GM23338 (cell line): ENCODE results near the gene CARNS1. TPM values are rescaled to one million over a fixed set of nuclear protein-coding genes. Genes with fewer than 3 reads are reported as not detected.

Experiments
- ATAC-seq: fragments of 200-7000 bp; cut with Tn5 transposase; 3 replicates; pipeline ENCODE4 v1.9.1; 2020
- DNase-seq: peaks from one replicate; pipeline ENCODE4 v3.0.0-alpha.2; 2015; ENCODE audit warnings: low spot score
- H2AFZ ChIP-seq: fragments of 200-600 bp; sonication (generic); 2 replicates; pipeline ENCODE4 v1.8.0; 2016; ENCODE audit warnings: antibody characterized with exemption, mild to moderate bottlenecking, moderate library complexity
- H3F3A ChIP-seq: fragments of 200-600 bp; sonication (generic); replicated peaks from 2 replicates; pipeline ENCODE4 v1.8.0; 2017; ENCODE audit warnings: antibody characterized with exemption, mixed run types, low read depth
- H3K27ac ChIP-seq: fragments of 200-600 bp; sonication (generic); 2 replicates; pipeline ENCODE4 v1.6.1; 2016; ENCODE audit warnings: low read depth
- H3K27me3 ChIP-seq: fragments of 200-600 bp; sonication (generic); 2 replicates; pipeline ENCODE4 v1.8.0; 2016; ENCODE audit warnings: mild to moderate bottlenecking, mixed run types, moderate library complexity; ENCODE audit not compliant: insufficient read depth
- H3K36me3 ChIP-seq: fragments of 200-600 bp; sonication (generic); 2 replicates; pipeline ENCODE4 v1.8.0; 2016; ENCODE audit warnings: mild to moderate bottlenecking; ENCODE audit not compliant: insufficient read depth
- H3K4me1 ChIP-seq: fragments of 200-600 bp; sonication (generic); 2 replicates; pipeline ENCODE4 v1.8.0; 2016; ENCODE audit warnings: mild to moderate bottlenecking, moderate library complexity; ENCODE audit not compliant: insufficient read depth
- H3K4me2 ChIP-seq: fragments of 200-600 bp; sonication (generic); 2 replicates; pipeline ENCODE4 v1.7.1; 2017; ENCODE audit warnings: mixed run types
- H3K4me3 ChIP-seq: fragments of 200-600 bp; sonication (generic); 2 replicates; pipeline ENCODE4 v1.6.1; 2016; ENCODE audit warnings: mixed run types
- H3K79me2 ChIP-seq: fragments of 200-600 bp; sonication (generic); replicated peaks from 2 replicates; pipeline ENCODE4 v1.8.0; 2017; ENCODE audit warnings: mild to moderate bottlenecking; ENCODE audit not compliant: insufficient read depth
- H3K9me2 ChIP-seq: fragments of 200-600 bp; sonication (generic); 2 replicates; pipeline ENCODE4 v1.8.0; 2017; ENCODE audit not compliant: insufficient read depth
- H4K20me1 ChIP-seq: fragments of 200-600 bp; sonication (generic); replicated peaks from 2 replicates; pipeline ENCODE4 v1.8.0; 2017; ENCODE audit warnings: mild to moderate bottlenecking; ENCODE audit not compliant: insufficient read depth
- H3K27ac Mint-ChIP-seq: 2 replicates; pipeline ENCODE4 v1.8.0; 2020; ENCODE audit warnings: inconsistent platforms, mild to moderate bottlenecking, moderate library complexity, mixed read lengths
- H3K27me3 Mint-ChIP-seq: 3 replicates; pipeline ENCODE4 v1.8.0; 2022; ENCODE audit warnings: low read depth, mild to moderate bottlenecking, moderate library complexity, mixed read lengths, inconsistent platforms; ENCODE audit not compliant: insufficient read depth, poor library complexity
- H3K36me3 Mint-ChIP-seq: 3 replicates; pipeline ENCODE4 v1.8.0; 2021; ENCODE audit warnings: low read depth, mild to moderate bottlenecking, inconsistent platforms, moderate library complexity, mixed read lengths
- H3K4me1 Mint-ChIP-seq: 3 replicates; pipeline ENCODE4 v1.8.0; 2020; ENCODE audit warnings: mild to moderate bottlenecking, inconsistent platforms, mixed read lengths
- H3K4me3 Mint-ChIP-seq: 3 replicates; pipeline ENCODE4 v1.8.0; 2021; ENCODE audit warnings: moderate library complexity, mild to moderate bottlenecking, inconsistent platforms, mixed read lengths
- H3K9me3 Mint-ChIP-seq: 3 replicates; pipeline ENCODE4 v1.8.0; 2020; ENCODE audit warnings: moderate library complexity, mild to moderate bottlenecking, inconsistent platforms, mixed read lengths
- CREB1 ChIP-seq: fragments of 250-450 bp; sonication (Bioruptor Pico); IDR thresholded peaks from 2 replicates; pipeline ENCODE4 v1.5.0; 2020; ENCODE audit warnings: low read depth, mild to moderate bottlenecking, moderate library complexity
- EZH2 ChIP-seq: fragments of 200-600 bp; sonication (generic); IDR thresholded peaks from one replicate; pipeline ENCODE4 v1.8.0; 2017; ENCODE audit warnings: antibody characterized with exemption, mild to moderate bottlenecking, low read depth; ENCODE audit not compliant: unreplicated experiment
- EZH2phosphoT487 ChIP-seq: fragments of 200-600 bp; sonication (generic); IDR thresholded peaks from one replicate; pipeline ENCODE4 v1.8.1; 2018; ENCODE audit warnings: antibody characterized with exemption; ENCODE audit not compliant: unreplicated experiment
- JUNB ChIP-seq: IDR thresholded peaks from one replicate; pipeline ENCODE4 v1.6.1; 2016; ENCODE audit warnings: antibody characterized with exemption; ENCODE audit not compliant: unreplicated experiment
- NANOG ChIP-seq: IDR thresholded peaks from 2 replicates; pipeline ENCODE4 v1.6.1; 2016; ENCODE audit warnings: antibody characterized with exemption, borderline replicate concordance
- POLR2AphosphoS5 ChIP-seq: IDR thresholded peaks from 2 replicates; pipeline ENCODE4 v1.6.1; 2016; ENCODE audit warnings: antibody characterized with exemption, low read depth
- REST ChIP-seq: IDR thresholded peaks from one replicate; pipeline ENCODE4 v1.6.1; 2018; ENCODE audit warnings: antibody characterized with exemption; ENCODE audit not compliant: unreplicated experiment
- STAT1 ChIP-seq: IDR thresholded peaks from one replicate; pipeline ENCODE4 v1.6.1; 2016; ENCODE audit warnings: antibody characterized with exemption; ENCODE audit not compliant: unreplicated experiment
- ZNF114 ChIP-seq: fragments of 250-450 bp; sonication (Bioruptor Pico); IDR thresholded peaks from 2 replicates; pipeline ENCODE4 v1.5.0; 2020; ENCODE audit warnings: mild to moderate bottlenecking, moderate library complexity
- ZNF462 ChIP-seq: fragments of 250-450 bp; sonication (Bioruptor Pico); IDR thresholded peaks from 2 replicates; pipeline ENCODE4 v1.5.0; 2020; ENCODE audit warnings: mild to moderate bottlenecking, moderate library complexity
- polyA plus RNA-seq: library from polyadenylated mRNA; unstranded; fragments of >200 nt; fragmentation: Nextera tagmentation; extraction: Ambion mirVana; gene quantifications from 2 replicates; pipeline ENCODE4 v1.2.1, GENCODE V29; 2016
- total RNA-seq: library from RNA; depleted of rRNA; stranded (reverse); fragments of >200 nt; shearing (Covaris generic); gene quantifications from 2 replicates; pipeline ENCODE4 v1.2.3, GENCODE V29; 2014
- TF ChIP-seq, protein P1 (sequence below): IDR thresholded peaks from 2 replicates; pipeline ENCODE4 v1.6.1; 2016; ENCODE audit warnings: antibody characterized with exemption

Gene CARNS1
- total and polyA plus RNA-seq, 2 experiments from 2014 or later = 0.52 to 0.76 TPM

DNA sequence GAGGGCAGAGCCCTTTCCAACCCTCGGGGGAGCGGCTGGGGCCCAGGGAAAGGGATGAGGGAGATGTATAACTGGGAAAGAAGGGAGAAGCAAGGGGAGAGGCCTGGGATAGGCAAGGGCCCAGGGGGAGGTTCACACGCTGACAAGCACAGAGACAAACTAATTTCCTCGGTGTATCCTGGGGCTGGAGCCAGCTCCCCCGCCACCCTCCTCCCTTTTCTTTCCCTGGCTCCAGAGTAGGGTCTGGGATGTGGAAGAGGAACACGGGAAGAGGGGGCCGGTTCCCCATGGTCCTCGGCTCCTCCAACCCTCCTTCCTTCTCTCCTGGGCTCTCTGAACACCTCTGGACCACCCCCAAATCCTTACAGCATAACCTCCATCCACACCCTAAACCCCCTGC lies 48.9 kb upstream of the CARNS1 start (continued):
- no peak for TF ChIP-seq CREB1 (CRISPR knock-in tag)

- ATAC-seq (no peak), DNase-seq (no peak)
- no peaks in the 10 kb centered on the region for H3K79me2 ChIP-seq
- no peaks in the 10 kb centered on the region for H3K9me2 ChIP-seq
- H3K4me1 ChIP-seq = peaks cover 25% of the 10 kb centered on the region
- no peaks in the 10 kb centered on the region for H3K9me3 Mint-ChIP-seq
- H3K27ac Mint-ChIP-seq = no peak overlapping the region
- no peaks in the 10 kb centered on the region for H4K20me1 ChIP-seq
- H3F3A ChIP-seq = 0 out of 2 replicates have a peak, but pooled peaks cover 4% of the 10 kb centered on the region
- peaks cover 33% of the 10 kb centered on the region for H3K27me3 Mint-ChIP-seq
- H3K36me3 ChIP-seq = no peaks in the 10 kb centered on the region
- no peak overlapping the region for H3K4me3 Mint-ChIP-seq
- no peak overlapping the region for H2AFZ ChIP-seq
- peaks cover 37% of the 10 kb centered on the region for H3K4me1 Mint-ChIP-seq
- H3K4me2 ChIP-seq = no peak overlapping the region
- H3K4me3 ChIP-seq = no peak overlapping the region
- H3K27ac ChIP-seq = no peak overlapping the region
- no peaks in the 10 kb centered on the region; the same call in 2 of the 3 replicates for H3K36me3 Mint-ChIP-seq
- TF ChIP-seq NANOG = no peak
- no peak for TF ChIP-seq CREB1 (CRISPR knock-in tag)
- no peak for TF ChIP-seq ZNF462
- TF ChIP-seq STAT1 = no peak
- TF ChIP-seq POLR2AphosphoS5 = no peak
- TF ChIP-seq, protein P1, sequence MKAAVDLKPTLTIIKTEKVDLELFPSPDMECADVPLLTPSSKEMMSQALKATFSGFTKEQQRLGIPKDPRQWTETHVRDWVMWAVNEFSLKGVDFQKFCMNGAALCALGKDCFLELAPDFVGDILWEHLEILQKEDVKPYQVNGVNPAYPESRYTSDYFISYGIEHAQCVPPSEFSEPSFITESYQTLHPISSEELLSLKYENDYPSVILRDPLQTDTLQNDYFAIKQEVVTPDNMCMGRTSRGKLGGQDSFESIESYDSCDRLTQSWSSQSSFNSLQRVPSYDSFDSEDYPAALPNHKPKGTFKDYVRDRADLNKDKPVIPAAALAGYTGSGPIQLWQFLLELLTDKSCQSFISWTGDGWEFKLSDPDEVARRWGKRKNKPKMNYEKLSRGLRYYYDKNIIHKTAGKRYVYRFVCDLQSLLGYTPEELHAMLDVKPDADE = no peak
- TF ChIP-seq EZH2phosphoT487 = no peak
- no peak for TF ChIP-seq EZH2
- TF ChIP-seq REST = no peak
- no peak for TF ChIP-seq JUNB
- TF ChIP-seq ZNF114 (CRISPR knock-in tag) = no peak
- H3K27me3 ChIP-seq = peaks cover 48% of the 10 kb centered on the region
These were observed 48.3 kb upstream of the CARNS1 start for GRCh38 chr11:67366961-67367760.
